Chondrocyte (in vitro differentiated cells): ENCODE results near the gene PPFIA1. TPM values are rescaled to one million over a fixed set of nuclear protein-coding genes. Genes with fewer than 3 reads are reported as not detected.

Experiments used
- DNase-seq: peaks from one replicate; pipeline ENCODE4 v3.0.0; 2021; ENCODE audit warnings: mixed read lengths, low spot score
- H3K27ac Mint-ChIP-seq: one replicate; pipeline ENCODE4 v1.8.0; 2021; ENCODE audit warnings: mild to moderate bottlenecking, moderate library complexity, mixed read lengths; ENCODE audit not compliant: unreplicated experiment
- H3K27me3 Mint-ChIP-seq: 2 replicates; pipeline ENCODE4 v1.8.0; 2021; ENCODE audit warnings: low read depth, mixed read lengths
- H3K36me3 Mint-ChIP-seq: 2 replicates; pipeline ENCODE4 v1.8.0; 2021; ENCODE audit warnings: low read depth, mixed read lengths
- H3K4me1 Mint-ChIP-seq: 2 replicates; pipeline ENCODE4 v1.8.0; 2021; ENCODE audit warnings: low read depth, mild to moderate bottlenecking, mixed read lengths
- H3K4me3 Mint-ChIP-seq: one replicate; pipeline ENCODE4 v1.8.0; 2021; ENCODE audit warnings: mild to moderate bottlenecking, moderate library complexity, mixed read lengths; ENCODE audit not compliant: unreplicated experiment
- H3K9me3 Mint-ChIP-seq: 2 replicates; pipeline ENCODE4 v1.8.0; 2021; ENCODE audit warnings: low read depth, mixed read lengths
- CTCF ChIP-seq: fragments of 200-600 bp; sonication (generic); IDR thresholded peaks from 2 replicates; pipeline ENCODE4 v1.5.0; 2021; ENCODE audit warnings: antibody characterized with exemption, mild to moderate bottlenecking, moderate library complexity
- total RNA-seq: library from RNA; stranded (reverse); gene quantifications from 3 replicates; pipeline ENCODE4 v1.2.1, GENCODE V29; 2021

Gene PPFIA1
- total RNA-seq, 1 donor from 2014 or later, result 63.5 TPM

DNA sequence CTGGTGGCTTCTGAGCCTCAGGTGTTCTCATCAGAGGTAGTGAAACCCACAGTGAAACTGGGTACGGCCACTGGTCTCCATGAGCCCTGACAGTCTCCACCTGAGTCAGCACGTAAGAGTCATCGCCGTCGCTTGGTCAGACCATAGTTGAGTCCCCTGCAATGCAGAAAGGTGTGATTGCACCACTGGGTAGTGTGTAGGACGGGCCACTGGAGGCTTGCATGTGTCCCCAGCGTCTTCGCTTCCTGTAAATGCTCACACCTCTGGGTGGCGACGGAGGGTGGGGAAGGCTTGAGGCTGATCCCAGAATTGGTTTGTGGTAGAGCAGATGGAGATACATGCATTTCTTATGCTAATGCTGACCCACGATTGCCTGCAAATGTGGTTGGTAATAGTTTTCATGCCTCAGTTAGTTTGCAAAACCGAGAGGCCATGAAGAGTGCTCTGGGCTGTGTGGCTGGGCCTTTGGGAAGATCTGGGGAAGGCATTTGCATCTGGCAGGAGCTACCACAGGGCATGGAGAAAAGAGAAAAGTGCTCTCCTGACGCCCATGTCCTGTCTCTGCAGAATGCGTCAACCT is 154.4 kb downstream of the PPFIA1 start:
- Mint-ChIP-seq H3K4me1 (peaks cover 16% of the 10 kb centered on the region), H3K36me3 (peaks cover 52% of the 10 kb centered on the region), H3K4me3 (no peak overlapping the region), H3K27me3 (no peaks in the 10 kb centered on the region), H3K27ac (no peak overlapping the region), H3K9me3 (no peaks in the 10 kb centered on the region)
- DNase-seq, result no peak
- no peak for TF ChIP-seq CTCF

DNA sequence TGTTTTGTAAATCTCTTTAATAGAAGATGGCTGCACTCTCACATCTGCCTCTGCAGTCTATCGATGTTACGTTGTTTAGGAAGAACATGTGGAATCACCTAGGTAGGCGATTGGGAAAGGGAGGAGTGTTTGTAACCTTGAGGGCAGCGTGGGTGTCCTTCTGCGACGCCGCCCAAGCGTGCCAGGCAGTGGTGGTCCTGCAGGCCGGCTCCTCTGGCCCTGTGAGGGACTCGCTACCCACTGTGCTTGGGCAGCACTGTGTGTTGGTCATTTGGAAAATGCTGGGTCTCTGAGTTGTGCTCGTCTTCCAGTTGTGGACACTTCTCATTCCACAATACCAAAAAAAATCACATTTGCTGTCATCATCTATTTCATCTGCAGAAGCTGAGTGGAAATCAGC is 156.9 kb downstream of the PPFIA1 start:
- Mint-ChIP-seq H3K4me3 (no peak overlapping the region), H3K4me1 (peaks cover 11% of the 10 kb centered on the region), H3K27ac (no peak overlapping the region), H3K9me3 (no peaks in the 10 kb centered on the region), H3K36me3 (peaks cover 51% of the 10 kb centered on the region), H3K27me3 (no peaks in the 10 kb centered on the region)
- peak; percentile 77 for DNase-seq
- TF ChIP-seq CTCF, result no peak

- no peak overlapping the region for H3K27ac Mint-ChIP-seq
- no peak for DNase-seq
- no peak overlapping the region for H3K4me3 Mint-ChIP-seq
- no peaks in the 10 kb centered on the region for H3K9me3 Mint-ChIP-seq
- peaks cover 9% of the 10 kb centered on the region for H3K4me1 Mint-ChIP-seq
- no peak for TF ChIP-seq CTCF
- no peaks in the 10 kb centered on the region for H3K27me3 Mint-ChIP-seq
- H3K36me3 Mint-ChIP-seq, result peaks cover 47% of the 10 kb centered on the region
These were observed 158.4 kb downstream of the PPFIA1 start for GRCh38 chr11:70428701-70429427.

GRCh38 chr11:70429428-70429705 is 158.9 kb downstream of the PPFIA1 start:
- Mint-ChIP-seq H3K36me3 (peaks cover 43% of the 10 kb centered on the region), H3K27ac (no peak overlapping the region), H3K4me3 (no peak overlapping the region), H3K27me3 (no peaks in the 10 kb centered on the region), H3K9me3 (no peaks in the 10 kb centered on the region), H3K4me1 (peaks cover 4% of the 10 kb centered on the region)
- DNase-seq, result peak; percentile 75
- no peak for TF ChIP-seq CTCF

DNA sequence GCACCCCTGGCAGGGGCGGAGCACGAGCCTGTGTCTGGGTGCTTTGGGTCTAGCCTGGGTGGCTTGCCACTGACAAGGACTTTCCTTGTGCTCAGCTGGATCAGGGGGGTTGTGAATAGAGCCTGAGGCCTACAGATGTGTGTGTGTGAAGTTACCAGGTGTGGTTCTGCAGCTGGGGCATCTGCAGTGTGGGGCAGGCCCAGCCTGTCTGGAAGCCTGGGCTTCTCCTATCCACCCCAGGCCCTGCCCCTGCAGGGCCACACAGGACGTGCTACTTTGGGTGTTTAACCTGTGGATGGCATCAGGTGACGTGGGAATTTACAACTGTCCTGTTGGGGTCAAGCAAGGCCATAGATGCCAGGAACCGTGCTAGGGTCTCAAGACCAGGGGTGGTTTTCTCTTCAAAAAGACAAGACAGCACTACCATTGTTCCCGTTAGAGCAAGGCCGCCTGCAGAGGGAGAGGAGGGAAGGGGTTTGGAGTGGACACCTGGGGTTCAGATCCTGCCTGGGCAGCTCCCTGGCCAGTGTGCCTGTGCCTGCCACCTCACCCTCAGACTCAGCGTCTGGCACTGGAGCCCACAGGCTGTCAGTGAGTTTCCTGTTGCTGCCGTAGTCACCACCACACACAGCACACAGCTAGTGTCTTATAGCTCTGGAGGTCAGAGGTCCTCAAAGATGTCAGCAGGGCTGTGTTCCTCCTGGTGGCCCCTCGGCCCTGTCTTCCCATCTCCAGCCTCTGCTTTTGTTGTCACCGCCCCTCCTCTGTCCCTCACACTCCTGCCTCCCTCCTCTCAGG is 159.4 kb downstream of the PPFIA1 start:
- Mint-ChIP-seq H3K27ac (no peak overlapping the region), H3K36me3 (peaks cover 42% of the 10 kb centered on the region), H3K4me3 (no peak overlapping the region), H3K27me3 (no peaks in the 10 kb centered on the region), H3K9me3 (no peaks in the 10 kb centered on the region), H3K4me1 (peaks cover 3% of the 10 kb centered on the region)
- DNase-seq, result no peak
- no peak for TF ChIP-seq CTCF
